ENCODE results near the gene LPAR3.

Gene LPAR3

DNA sequence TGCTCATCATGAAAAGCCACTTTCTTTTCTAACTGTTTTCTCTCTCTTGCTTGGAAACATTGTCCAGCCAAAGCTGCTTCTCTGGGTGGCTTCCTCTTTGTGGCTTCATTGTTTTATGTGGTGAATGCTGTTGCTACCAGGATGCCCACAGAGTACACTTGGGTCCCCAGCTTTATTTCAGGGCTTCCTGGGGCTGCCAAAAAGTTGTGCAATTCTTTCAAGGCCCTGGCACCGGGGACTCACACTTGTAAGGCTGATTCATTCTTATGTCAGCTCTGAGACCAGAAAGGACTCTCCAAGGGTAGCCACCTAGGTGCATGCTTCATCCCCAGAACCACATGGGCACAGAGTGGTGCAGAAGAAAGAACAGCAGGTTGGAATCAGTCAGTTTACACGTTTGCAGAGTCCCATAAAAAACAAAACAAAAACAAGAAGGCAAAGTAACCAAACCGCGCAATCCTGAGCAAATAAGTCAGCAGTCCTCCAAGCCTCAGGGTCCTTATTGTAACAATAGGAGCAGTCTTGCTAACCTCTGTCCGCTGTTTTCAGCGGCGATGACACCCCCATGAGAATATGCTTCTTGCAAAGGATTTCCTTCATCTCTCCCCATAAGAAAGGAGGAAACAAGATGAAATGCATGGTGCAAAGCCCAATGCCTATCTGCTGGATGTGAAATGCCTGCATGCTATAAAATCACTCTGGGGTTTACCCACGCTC, 112.8 kb downstream of the LPAR3 start:
- DNase-seq (ENCODE audit: low read depth in 2 of 3, low spot score in 2 of 3), result no peak

DNA sequence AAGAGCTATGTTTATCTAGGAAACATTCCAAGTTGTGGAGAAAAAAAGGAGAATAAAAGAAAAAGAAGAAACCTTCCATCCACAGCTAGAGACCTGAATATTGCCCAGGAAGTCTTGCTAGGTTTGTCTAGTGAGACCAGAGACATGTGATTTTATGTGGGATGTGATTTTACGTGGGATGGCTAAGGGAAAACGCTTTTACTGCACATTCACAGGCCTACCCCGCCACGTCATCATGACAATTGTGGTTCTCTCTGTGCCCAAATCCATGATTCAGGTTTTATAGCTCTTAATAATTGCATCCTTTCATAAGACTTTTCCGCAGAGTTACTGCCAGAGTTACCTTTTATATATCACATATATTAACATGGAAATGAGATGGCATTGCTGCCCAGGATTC, 116.4 kb downstream of the LPAR3 start:
- no peak for DNase-seq (ENCODE audit: low read depth in 2 of 3, low spot score in 2 of 3)

DNA sequence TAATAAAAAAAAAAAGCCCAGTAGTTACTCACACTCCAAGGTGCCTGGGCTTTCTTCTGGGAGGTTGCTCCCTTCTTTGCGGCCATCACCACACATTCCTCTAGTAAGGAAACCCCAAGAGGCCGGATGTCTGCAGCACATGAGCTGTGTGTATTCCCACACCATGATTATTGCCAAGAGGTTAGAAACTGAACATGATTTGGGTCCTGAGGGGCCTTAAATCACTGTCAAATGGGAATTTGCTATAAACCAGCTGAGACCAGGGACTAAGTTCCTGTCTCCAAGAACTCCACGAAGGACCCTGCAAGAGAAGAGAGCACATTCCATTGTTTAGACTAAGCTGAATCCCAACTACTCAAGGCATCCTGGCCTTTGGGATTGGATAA, 117.5 kb downstream of the LPAR3 start:
- no peak for DNase-seq (ENCODE audit: low read depth in 2 of 3, low spot score in 2 of 3)

DNA sequence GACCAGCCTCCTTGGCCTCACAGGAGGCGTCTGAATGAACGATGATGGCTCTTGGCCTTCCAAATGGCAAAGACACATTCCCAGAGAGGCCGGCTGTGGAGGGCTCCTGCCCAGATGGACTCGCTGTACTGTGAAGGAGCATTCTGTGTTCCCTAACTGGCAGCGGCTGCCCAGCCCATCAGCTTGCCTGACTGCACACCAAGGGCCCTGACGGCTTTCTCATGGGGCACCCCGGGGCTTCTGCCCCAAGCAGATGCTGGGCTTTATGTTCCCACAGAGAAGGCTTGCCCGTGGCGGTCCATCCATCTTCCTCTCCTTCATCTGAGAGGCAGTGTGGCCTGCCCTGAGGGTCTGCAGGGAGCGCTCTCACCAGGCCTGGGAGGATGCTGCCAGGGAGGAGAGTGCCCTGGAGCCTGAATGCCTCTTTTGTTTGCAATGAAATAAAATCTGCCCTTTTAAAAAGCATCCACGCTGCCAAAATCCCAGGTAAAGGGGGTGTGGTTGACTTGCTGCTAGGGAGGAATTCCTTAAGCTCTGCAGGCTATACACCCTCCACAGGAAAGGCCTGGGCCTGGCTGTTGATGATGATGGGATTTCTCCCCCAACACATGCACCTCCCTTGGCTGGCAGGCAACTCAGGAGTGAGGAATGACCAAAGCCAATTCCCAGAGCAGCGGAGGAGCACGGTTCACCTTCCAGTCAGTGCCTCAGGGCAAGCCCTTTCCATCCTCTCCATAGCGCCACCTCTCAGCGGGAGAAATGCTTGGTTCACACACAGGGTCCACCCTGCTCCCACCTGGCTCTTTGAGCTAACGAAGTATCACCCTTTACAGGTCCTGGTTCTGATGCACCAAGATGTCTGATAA, 118.1 kb downstream of the LPAR3 start:
- DNase-seq (ENCODE audit: low read depth in 2 of 3, low spot score in 2 of 3), result no peak

DNA sequence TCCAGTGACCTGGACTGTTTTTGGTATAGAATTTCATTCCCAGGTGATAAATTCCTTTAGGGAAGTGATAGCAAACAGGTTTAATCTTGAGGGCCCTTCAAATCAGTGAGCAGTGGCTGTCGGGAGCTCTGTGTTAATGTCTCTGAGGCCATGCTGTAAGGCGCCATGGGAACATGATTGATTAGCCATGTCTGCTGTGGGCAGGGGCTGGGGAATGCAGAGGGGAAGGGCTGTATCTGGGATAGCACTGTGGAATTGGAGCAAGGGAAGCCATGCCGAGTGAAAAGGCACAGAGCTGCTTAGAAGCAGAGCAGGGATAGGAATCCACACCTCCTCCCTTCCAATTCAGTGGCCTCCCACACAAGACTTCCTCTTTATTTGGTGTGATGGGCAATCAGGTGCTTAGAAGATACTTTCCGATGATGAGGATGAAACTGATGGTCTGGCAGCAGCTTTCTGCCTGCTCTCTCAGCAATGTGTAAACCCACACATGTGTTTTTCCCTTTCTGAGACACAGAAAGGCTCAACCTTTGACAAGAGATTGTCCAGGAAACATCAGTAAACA, 119.0 kb downstream of the LPAR3 start:
- no peak for DNase-seq (ENCODE audit: low read depth in 2 of 3, low spot score in 2 of 3)

DNA sequence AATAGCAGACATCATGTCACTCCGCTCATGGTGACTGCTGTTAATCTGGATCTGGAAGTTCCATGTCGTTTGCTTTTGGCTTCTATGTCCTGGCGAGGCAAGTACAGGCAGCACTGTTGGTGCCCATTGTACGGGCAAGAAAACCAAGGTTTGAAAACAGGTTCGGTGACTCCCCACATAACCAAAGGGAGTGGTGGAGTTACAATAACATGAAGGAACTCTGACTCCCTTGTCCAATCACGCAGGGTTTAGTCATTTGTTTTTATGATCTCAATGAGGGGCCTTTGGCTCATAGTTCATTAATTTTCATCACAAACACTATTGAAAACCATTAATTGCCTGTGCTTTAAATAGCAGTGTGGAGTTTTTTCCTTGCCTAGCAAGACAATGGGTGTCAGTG, 119.8 kb downstream of the LPAR3 start:
- DNase-seq (ENCODE audit: low read depth in 2 of 3, low spot score in 2 of 3), result no peak

DNA sequence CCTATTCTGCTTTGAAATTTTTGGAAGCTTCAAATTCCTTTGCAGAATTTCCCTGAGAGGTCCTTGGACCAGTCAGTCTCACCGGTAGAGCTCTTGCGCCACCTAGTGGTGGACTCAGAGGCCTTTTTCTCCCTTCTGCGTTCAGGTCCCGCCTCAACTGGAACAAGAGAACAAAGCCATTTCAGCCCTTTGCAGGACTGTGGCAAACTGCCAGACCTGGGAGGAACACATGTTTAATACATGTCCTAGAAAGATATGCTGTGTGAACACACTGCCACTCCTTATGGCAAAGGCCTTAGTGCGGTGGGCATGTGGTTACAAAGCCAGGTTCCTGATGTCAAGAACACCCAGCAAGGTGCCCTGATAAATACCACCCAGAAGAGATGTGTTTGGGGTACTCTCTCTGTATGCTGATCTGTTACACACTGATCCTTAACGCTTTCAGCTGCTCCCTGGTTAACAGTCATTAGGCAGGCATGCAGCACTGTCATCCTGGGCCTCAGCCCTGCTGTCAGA, 120.5 kb downstream of the LPAR3 start:
- peak; percentile 27 to 67 (median 30) for DNase-seq (ENCODE audit: low read depth in 2 of 3, low spot score in 2 of 3)

DNA sequence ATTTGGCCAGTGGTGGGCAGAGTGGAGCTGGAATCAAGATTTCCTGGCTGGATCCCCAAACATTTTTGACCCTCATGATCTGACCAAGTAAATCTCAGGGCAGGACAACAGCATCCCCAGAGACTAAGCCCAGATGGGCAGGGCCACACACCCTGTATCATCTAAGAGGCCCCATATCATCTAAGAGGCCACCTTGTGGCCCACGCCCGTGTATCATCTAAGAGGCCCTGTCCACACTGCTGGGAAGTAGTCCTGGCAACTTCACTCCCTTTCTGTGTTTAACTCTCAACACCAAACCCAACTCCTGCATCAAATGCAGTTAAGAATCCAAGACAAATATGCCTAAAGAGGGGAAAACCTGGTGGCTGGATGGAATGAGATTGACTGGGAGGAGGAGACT, 121.1 kb downstream of the LPAR3 start:
- DNase-seq (ENCODE audit: low read depth in 2 of 3, low spot score in 2 of 3), result no peak

DNA sequence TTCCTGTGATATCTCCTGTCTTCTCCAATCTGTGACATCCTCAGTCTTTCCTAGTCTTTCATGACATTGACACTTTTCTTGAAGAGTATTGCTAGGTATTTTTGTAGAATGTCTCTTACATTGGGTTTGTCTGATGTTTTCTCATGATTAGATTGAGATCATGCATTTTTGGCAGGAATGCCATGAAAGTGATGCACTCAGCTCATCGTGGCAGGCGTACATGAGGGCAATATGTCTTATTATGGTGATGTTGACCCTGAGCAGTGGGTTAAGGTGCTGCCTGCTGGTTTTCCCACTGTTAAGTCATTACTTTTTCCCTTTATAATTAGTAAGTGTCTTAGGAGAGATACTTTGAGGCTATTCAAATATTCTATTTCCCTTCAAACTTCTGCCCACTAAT, 122.5 kb downstream of the LPAR3 start:
- no peak for DNase-seq (ENCODE audit: low read depth in 2 of 3, low spot score in 2 of 3)

DNA sequence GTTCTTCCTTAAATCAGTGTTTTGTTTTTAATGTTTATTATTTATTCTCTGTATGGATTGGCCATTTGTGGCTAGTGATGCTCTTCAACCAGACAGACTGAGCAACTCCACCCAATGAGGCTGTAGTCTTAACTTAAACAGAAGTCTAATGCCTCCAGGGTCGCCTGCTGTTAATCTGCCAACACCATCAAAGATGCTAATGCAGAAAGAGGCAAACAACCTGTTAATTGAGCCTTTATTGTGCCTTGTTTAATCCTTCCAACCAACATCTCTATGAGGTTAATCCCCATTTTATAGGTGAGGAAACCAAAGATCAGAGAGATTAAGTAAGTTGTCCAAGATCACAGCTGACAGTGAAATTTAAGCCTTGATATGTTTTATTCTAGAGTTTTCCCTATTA, 123.4 kb downstream of the LPAR3 start:
- DNase-seq (ENCODE audit: low read depth in 2 of 3, low spot score in 2 of 3), result no peak

DNA sequence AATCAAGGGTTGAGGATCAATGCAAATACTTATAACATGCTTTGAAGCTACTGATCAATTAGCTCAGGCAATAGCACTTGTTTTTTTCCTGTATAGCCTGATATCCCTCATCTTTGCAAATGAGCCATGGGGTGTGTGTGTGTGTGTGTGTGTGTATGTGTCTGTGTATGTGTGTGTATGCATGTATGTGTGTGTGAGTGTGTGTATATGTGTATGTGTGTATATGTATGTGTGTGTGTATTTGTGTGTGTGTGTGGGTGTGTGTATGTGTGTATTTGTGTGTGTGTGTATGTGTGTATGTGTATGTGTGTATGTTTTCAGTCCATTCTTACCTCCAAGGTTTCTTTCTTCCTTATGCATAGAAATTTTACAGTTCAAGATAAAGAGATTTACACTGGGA, 124.4 kb downstream of the LPAR3 start:
- no peak for DNase-seq (ENCODE audit: low read depth in 2 of 3, low spot score in 2 of 3)

DNA sequence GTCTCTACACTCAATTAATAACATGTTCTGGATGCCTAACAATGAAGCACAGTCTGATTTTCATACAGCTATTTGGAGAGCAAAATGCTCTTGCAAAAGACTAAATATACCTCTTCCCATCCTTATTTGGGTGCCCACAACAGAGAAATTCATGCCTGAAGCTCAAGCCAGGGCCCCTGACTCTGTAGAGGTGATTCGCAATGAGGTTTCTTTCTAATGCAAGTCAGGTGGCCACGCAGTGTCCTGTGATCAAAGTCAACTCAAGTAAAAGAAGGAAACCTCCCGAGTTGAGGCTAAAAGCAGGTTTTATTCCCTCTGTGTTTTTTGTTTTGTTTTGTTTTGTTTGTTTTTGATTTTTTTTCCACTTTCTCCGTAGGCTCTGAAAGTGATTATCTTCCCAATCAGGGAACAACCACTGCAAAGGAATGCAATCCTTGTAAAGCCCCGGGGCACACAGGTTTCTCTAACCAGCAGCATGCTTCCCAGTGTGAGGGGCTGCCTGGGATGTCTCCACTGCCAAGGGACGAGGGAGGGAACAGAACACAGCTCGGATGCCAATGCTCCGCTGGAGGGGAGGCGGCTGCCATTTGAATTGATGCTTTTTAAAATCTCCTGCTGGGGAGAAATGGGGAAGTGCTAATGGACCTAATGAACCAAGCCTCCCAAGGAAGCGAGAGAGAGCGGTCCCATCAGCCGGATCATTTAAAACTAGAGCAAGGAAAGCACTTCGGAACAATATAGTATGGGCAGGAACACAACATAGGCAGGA, 128.9 kb downstream of the LPAR3 start:
- no peak for DNase-seq (ENCODE audit: low read depth in 2 of 3, low spot score in 2 of 3)

DNA sequence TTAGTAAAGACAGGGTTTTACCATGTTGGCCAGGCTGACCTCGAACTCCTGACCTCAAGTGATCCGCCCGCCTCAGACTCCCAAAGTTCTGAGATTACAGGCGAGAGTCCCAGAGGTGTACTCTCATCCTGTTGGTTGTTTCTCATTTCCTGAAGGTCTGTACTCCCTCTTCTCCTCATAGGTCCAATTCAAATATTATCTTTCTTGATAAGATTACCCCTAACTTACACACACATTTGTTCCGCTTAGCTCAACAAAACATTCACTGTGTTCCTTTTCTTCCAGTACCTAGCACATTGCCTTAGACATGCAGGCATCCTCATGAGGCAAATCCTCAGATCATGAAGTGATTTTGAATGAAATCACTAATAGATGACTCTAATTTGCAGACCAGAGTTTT, 130.3 kb downstream of the LPAR3 start:
- no peak for DNase-seq (ENCODE audit: low read depth in 2 of 3, low spot score in 2 of 3)

All from activated CD8-positive, alpha-beta memory T cell treated with anti-CD3 and anti-CD28 coated beads for 48 hours (primary cell).